DLD1 (cell line): Measurements from ENCODE around the gene ARL3.
"Not testable (repeated sequence)": the region's sequence is repeated elsewhere in the genome, so short reads cannot be mapped to it uniquely, and the experiment has no call there.

Experiments
- in situ Hi-C: cut with HindIII; loops from 2 replicates; pipeline ENCODE4 v1.10.0; 2017; ENCODE audit warnings: low sequenced_read_pairs

ARL3 gene

GRCh38 chr10:102738692-102739121 is 24.5 kb upstream of the ARL3 start:
- in situ Hi-C loops, result no loop called here

GRCh38 chr10:102735065-102735562 is 20.9 kb upstream of the ARL3 start:
- in situ Hi-C loops, result no loop called here

GRCh38 chr10:102732661-102733060 is 18.5 kb upstream of the ARL3 start:
- in situ Hi-C loops, result no loop called here

- in situ Hi-C loops, result no loop called here
Measured at GRCh38 chr10:102731222-102731800, 17.1 kb upstream of the ARL3 start.

- in situ Hi-C loops, result no loop called here
Measured at GRCh38 chr10:102729029-102730026, 15.1 kb upstream of the ARL3 start.

- in situ Hi-C loops, result no loop called here
Measured at GRCh38 chr10:102727037-102727818, 13.0 kb upstream of the ARL3 start.

- in situ Hi-C loops, result no loop called here
Measured at GRCh38 chr10:102726274-102726673, 12.1 kb upstream of the ARL3 start.

GRCh38 chr10:102723989-102724388 is 9.8 kb upstream of the ARL3 start:
- in situ Hi-C loops, result no loop called here

GRCh38 chr10:102721954-102722353 is 7.8 kb upstream of the ARL3 start:
- in situ Hi-C loops, result no loop called here

GRCh38 chr10:102720775-102721301 is 6.6 kb upstream of the ARL3 start:
- in situ Hi-C loops, result no loop called here

- in situ Hi-C loops, result no loop called here
Measured at GRCh38 chr10:102720337-102720736, 6.1 kb upstream of the ARL3 start.

GRCh38 chr10:102718220-102718619 is 4.0 kb upstream of the ARL3 start:
- in situ Hi-C loops, result no loop called here

GRCh38 chr10:102716900-102717565 is 2.8 kb upstream of the ARL3 start:
- in situ Hi-C loops, result not testable (repeated sequence)

- in situ Hi-C loops, result no loop called here
Measured at GRCh38 chr10:102715880-102716279, 1.7 kb upstream of the ARL3 start.

- in situ Hi-C loops, result no loop called here
Measured at GRCh38 chr10:102714621-102715455, 641 bp upstream of the ARL3 start, which contains the start of gene SFXN2. Gene SFXN2, plus strand, starts transcription at chr10:102714636. Its CDS starts 12,001 bp downstream, at chr10:102726637.

GRCh38 chr10:102713539-102713813 is 721 bp downstream of the ARL3 start:
- in situ Hi-C loops, result no loop called here

- in situ Hi-C loops, result no loop called here
Measured at GRCh38 chr10:102712843-102713538, 1.2 kb downstream of the ARL3 start.

- in situ Hi-C loops, result no loop called here
Measured at GRCh38 chr10:102712089-102712488, 2.1 kb downstream of the ARL3 start.

GRCh38 chr10:102710609-102711008 is 3.6 kb downstream of the ARL3 start:
- in situ Hi-C loops, result no loop called here
